HepG2 (cell line): ENCODE data around the gene ZNF445. TPM values are rescaled to one million over a fixed set of nuclear protein-coding genes. Genes with fewer than 3 reads are reported as not detected.

ENCODE experiments used
- AFF4 ChIP-seq: sonication (generic); formaldehyde crosslinking; IDR thresholded peaks from 2 replicates; pipeline ENCODE4 v1.4.0; 2020; ENCODE audit warnings: missing genetic modification reagents
- GLI4 ChIP-seq: sonication (generic); formaldehyde crosslinking; IDR thresholded peaks from 2 replicates; pipeline ENCODE4 v1.5.1; 2020; ENCODE audit warnings: missing genetic modification reagents, mild to moderate bottlenecking, moderate library complexity, borderline replicate concordance
- HMGA1 ChIP-seq: sonication (generic); formaldehyde crosslinking; conservative IDR thresholded peaks from 2 replicates; pipeline ENCODE4 v1.4.0; 2020; ENCODE audit warnings: missing genetic modification reagents
- HOXA5 ChIP-seq: sonication (generic); formaldehyde crosslinking; IDR thresholded peaks from 2 replicates; pipeline ENCODE4 v1.4.0; 2020; ENCODE audit warnings: missing genetic modification reagents
- ISL2 ChIP-seq: sonication (generic); formaldehyde crosslinking; IDR thresholded peaks from 2 replicates; pipeline ENCODE4 v1.5.0; 2020; ENCODE audit warnings: missing genetic modification reagents
- MBD4 ChIP-seq: IDR thresholded peaks from 2 replicates; pipeline ENCODE4 v1.6.1; 2012; ENCODE audit warnings: low read length, inconsistent platforms, borderline replicate concordance
- NPAS2 ChIP-seq: sonication (generic); formaldehyde crosslinking; IDR thresholded peaks from 2 replicates; pipeline ENCODE4 v1.8.0; 2022; ENCODE audit warnings: mild to moderate bottlenecking, missing genetic modification reagents, borderline replicate concordance
- TARDBP ChIP-seq: sonication (generic); formaldehyde crosslinking; IDR thresholded peaks from 2 replicates; pipeline ENCODE4 v1.8.0; 2022; ENCODE audit warnings: mild to moderate bottlenecking, missing genetic modification reagents
- USF2 ChIP-seq, 2 experiments: sonication (generic) in 1 of 2; formaldehyde crosslinking in 1 of 2; IDR thresholded peaks; 2 replicates each; pipeline versions ENCODE4 v1.5.1 to v1.6.1; 2011 to 2020; ENCODE audit warnings: borderline replicate concordance in 1 of 2, low read depth in 1 of 2, low read length in 1 of 2, mild to moderate bottlenecking in 1 of 2, missing genetic modification reagents in 1 of 2, moderate library complexity in 1 of 2
- YY1 ChIP-seq: IDR thresholded peaks from 2 replicates; pipeline ENCODE4 v1.6.1; 2011; ENCODE audit warnings: low read length, low read depth, moderate library complexity, mild to moderate bottlenecking; ENCODE audit not compliant: insufficient read depth, insufficient replicate concordance
- ZBTB2 ChIP-seq: sonication (generic); formaldehyde crosslinking; IDR thresholded peaks from 2 replicates; pipeline ENCODE4 v1.8.0; 2022; ENCODE audit warnings: low read depth, missing genetic modification reagents
- ZMYM2 ChIP-seq: sonication (generic); formaldehyde crosslinking; IDR thresholded peaks from 2 replicates; pipeline ENCODE4 v1.8.0; 2022; ENCODE audit warnings: mild to moderate bottlenecking, missing genetic modification reagents
- ZNF205 ChIP-seq: IDR thresholded peaks from 2 replicates; pipeline ENCODE4 v1.6.1; 2018; ENCODE audit warnings: missing biosample characterization, missing genetic modification reagents
- ZNF720 ChIP-seq: sonication (generic); formaldehyde crosslinking; IDR thresholded peaks from 2 replicates; pipeline ENCODE4 v1.4.0; 2020; ENCODE audit warnings: missing genetic modification reagents
- ZSCAN21 ChIP-seq: sonication (generic); formaldehyde crosslinking; IDR thresholded peaks from 2 replicates; pipeline ENCODE4 v1.8.0; 2022; ENCODE audit warnings: mild to moderate bottlenecking, missing genetic modification reagents, moderate library complexity, borderline replicate concordance
- polyA plus RNA-seq, 8 experiments: library from polyadenylated mRNA; depleted of rRNA in 3 of 8; stranded (reverse) in 7 of 8; unstranded in 1 of 8; fragments of >200 nt; fragmentation: Illumina TruSeq in 4 of 8; extraction: Trizol in 4 of 8; gene quantifications; 2 replicates each; pipeline versions ENCODE4 v1.2.1 to v1.2.3, GENCODE V29; 2011 to 2016; ENCODE audit warnings: low read depth in 4 of 8, missing spikeins in 1 of 8, mixed read lengths in 1 of 8; ENCODE audit not compliant: insufficient read depth in 1 of 8
- total RNA-seq, 5 experiments: library from RNA; depleted of rRNA; stranded (reverse); fragments of >200 nt; fragmentation: Illumina TruSeq; extraction: Trizol; gene quantifications; 2 replicates each; pipeline ENCODE4 v1.2.3, GENCODE V29; 2016; ENCODE audit warnings: low read depth in 1 of 5
- TF ChIP-seq, protein P1 (sequence below): sonication (generic); formaldehyde crosslinking; IDR thresholded peaks from 2 replicates; pipeline ENCODE4 v1.4.0; 2020; ENCODE audit warnings: missing genetic modification reagents
- TF ChIP-seq, protein P2 (sequence below): sonication (generic); formaldehyde crosslinking; IDR thresholded peaks from 2 replicates; pipeline ENCODE4 v1.5.0; 2020; ENCODE audit warnings: mild to moderate bottlenecking, missing genetic modification reagents

The ZNF445 gene
- total and polyA plus RNA-seq, 2 of the 13 experiments (the other 11 are each of a cell fraction or from before 2014, with no cell fraction given) = 4.4 to 10.3 TPM

GRCh38 chr3:44478055-44478468, 592 bp upstream of the ZNF445 start (continued):
- TF ChIP-seq USF2 (IDR thresholded peaks at IDR 0.05; ENCODE audit: low read depth, low read length) = no peak
- no peak for TF ChIP-seq USF2 (CRISPR knock-in tag; IDR thresholded peaks at IDR 0.05; ENCODE audit: borderline replicate concordance)
- peak; percentile 46; the same call in 1 of the 2 replicates for TF ChIP-seq ZSCAN21 (CRISPR knock-in tag)
- no peak for TF ChIP-seq ZNF720 (CRISPR knock-in tag)
- no peak for TF ChIP-seq YY1
- no peak for TF ChIP-seq ZBTB2 (CRISPR knock-in tag)
- no peak for TF ChIP-seq MBD4
- TF ChIP-seq HOXA5 = no peak
- no peak for TF ChIP-seq AFF4 (CRISPR knock-in tag)
- TF ChIP-seq HMGA1 = no peak
- TF ChIP-seq, protein P1, sequence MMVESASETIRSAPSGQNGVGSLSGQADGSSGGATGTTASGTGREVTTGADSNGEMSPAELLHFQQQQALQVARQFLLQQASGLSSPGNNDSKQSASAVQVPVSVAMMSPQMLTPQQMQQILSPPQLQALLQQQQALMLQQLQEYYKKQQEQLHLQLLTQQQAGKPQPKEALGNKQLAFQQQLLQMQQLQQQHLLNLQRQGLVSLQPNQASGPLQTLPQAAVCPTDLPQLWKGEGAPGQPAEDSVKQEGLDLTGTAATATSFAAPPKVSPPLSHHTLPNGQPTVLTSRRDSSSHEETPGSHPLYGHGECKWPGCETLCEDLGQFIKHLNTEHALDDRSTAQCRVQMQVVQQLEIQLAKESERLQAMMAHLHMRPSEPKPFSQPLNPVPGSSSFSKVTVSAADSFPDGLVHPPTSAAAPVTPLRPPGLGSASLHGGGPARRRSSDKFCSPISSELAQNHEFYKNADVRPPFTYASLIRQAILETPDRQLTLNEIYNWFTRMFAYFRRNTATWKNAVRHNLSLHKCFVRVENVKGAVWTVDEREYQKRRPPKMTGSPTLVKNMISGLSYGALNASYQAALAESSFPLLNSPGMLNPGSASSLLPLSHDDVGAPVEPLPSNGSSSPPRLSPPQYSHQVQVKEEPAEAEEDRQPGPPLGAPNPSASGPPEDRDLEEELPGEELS (CRISPR knock-in tag) = no peak
- TF ChIP-seq GLI4 (CRISPR knock-in tag) = no peak
- TF ChIP-seq ZMYM2 = no peak
- TF ChIP-seq TARDBP (CRISPR knock-in tag) = no peak
- TF ChIP-seq NPAS2 (CRISPR knock-in tag) = no peak
- TF ChIP-seq ZNF205 (CRISPR knock-in tag) = no peak
- no peak for TF ChIP-seq ISL2
- TF ChIP-seq, protein P2, sequence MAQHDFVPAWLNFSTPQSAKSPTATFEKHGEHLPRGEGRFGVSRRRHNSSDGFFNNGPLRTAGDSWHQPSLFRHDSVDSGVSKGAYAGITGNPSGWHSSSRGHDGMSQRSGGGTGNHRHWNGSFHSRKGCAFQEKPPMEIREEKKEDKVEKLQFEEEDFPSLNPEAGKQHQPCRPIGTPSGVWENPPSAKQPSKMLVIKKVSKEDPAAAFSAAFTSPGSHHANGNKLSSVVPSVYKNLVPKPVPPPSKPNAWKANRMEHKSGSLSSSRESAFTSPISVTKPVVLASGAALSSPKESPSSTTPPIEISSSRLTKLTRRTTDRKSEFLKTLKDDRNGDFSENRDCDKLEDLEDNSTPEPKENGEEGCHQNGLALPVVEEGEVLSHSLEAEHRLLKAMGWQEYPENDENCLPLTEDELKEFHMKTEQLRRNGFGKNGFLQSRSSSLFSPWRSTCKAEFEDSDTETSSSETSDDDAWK (CRISPR knock-in tag) = no peak
